Stimulated activated naive CD8-positive, alpha-beta T cell treated with anti-CD3 and anti-CD28 coated beads, Interleukin-15, amount 100 ng/mL, for 72 hours (primary cell): ENCODE results near the gene MROH7.
"Not testable (repeated sequence)": the region's sequence is repeated elsewhere in the genome, so short reads cannot be mapped to it uniquely, and the experiment has no call there.

ENCODE experiments used
- ATAC-seq: fragments of 150-1000 bp; cut with Tn5 transposase; 2 replicates; pipeline ENCODE4 v1.10.0; 2021; ENCODE audit warnings: mild to moderate bottlenecking, moderate library complexity
- DNase-seq, 2 donors: peaks; one replicate each; pipeline ENCODE4 v3.0.0; 2021 to 2022
- H3K27ac Mint-ChIP-seq, 2 donors: one replicate each; pipeline ENCODE4 v1.8.0; 2022; ENCODE audit warnings: mild to moderate bottlenecking in 2 of 2, mixed read lengths in 2 of 2, moderate library complexity in 2 of 2
- H3K27me3 Mint-ChIP-seq: one replicate; pipeline ENCODE4 v1.8.0; 2022; ENCODE audit warnings: mixed read lengths
- H3K4me1 Mint-ChIP-seq: one replicate; pipeline ENCODE4 v1.8.0; 2022; ENCODE audit warnings: mild to moderate bottlenecking, mixed read lengths
- H3K4me3 Mint-ChIP-seq, 2 donors: one replicate each; pipeline ENCODE4 v1.8.0; 2022; ENCODE audit warnings: mild to moderate bottlenecking in 2 of 2, mixed read lengths in 2 of 2, moderate library complexity in 1 of 2
- H3K9me3 Mint-ChIP-seq, 2 donors: one replicate each; pipeline ENCODE4 v1.8.0; 2022; ENCODE audit warnings: mixed read lengths in 2 of 2

The MROH7 gene

GRCh38 chr1:54624466-54625464, 16.8 kb upstream of the MROH7 start:
- no peak for DNase-seq
- ATAC-seq = no peak
- no peaks in the 10 kb centered on the region for H3K27me3 Mint-ChIP-seq
- no peaks in the 10 kb centered on the region for H3K4me1 Mint-ChIP-seq
- H3K27ac Mint-ChIP-seq = no peak overlapping the region
- H3K4me3 Mint-ChIP-seq = no peak overlapping the region
- no peaks in the 10 kb centered on the region for H3K9me3 Mint-ChIP-seq

- H3K27ac Mint-ChIP-seq = peak overlapping the region in 1 of 2 donors; percentile 9
These were observed 14.4 kb upstream of the MROH7 start for GRCh38 chr1:54627196-54627595.

GRCh38 chr1:54635804-54636203, 5.8 kb upstream of the MROH7 start:
- not testable (repeated sequence) for H3K27ac Mint-ChIP-seq, H3K4me1 Mint-ChIP-seq, DNase-seq, ATAC-seq, H3K4me3 Mint-ChIP-seq, H3K9me3 Mint-ChIP-seq
- peaks cover 12% of the 10 kb centered on the region for H3K27me3 Mint-ChIP-seq

More at GRCh38 chr1:54627196-54627595, 14.4 kb upstream of the MROH7 start:
- no peaks in the 10 kb centered on the region for H3K4me1 Mint-ChIP-seq
- ATAC-seq (no peak), DNase-seq (no peak)
- H3K4me3 Mint-ChIP-seq = no peak overlapping the region
- peaks cover 12% of the 10 kb centered on the region for H3K27me3 Mint-ChIP-seq
- H3K9me3 Mint-ChIP-seq = no peaks in the 10 kb centered on the region

- H3K4me1 Mint-ChIP-seq, ATAC-seq, H3K27me3 Mint-ChIP-seq, H3K4me3 Mint-ChIP-seq, DNase-seq, H3K9me3 Mint-ChIP-seq, H3K27ac Mint-ChIP-seq: not testable (repeated sequence)
These were observed 4.8 kb upstream of the MROH7 start for GRCh38 chr1:54636461-54637446.

- DNase-seq (no peak), ATAC-seq (no peak)
- Mint-ChIP-seq H3K27ac (no peak overlapping the region), H3K4me3 (no peak overlapping the region), H3K4me1 (no peaks in the 10 kb centered on the region), H3K9me3 (peaks cover 8 to 9% of the 10 kb centered on the region in 2 donors), H3K27me3 (no peaks in the 10 kb centered on the region)
These were observed 1.2 kb upstream of the MROH7 start for GRCh38 chr1:54640361-54640760.

GRCh38 chr1:54643736-54644135, 2.1 kb downstream of the MROH7 start:
- ATAC-seq = no peak
- no peak for DNase-seq

GRCh38 chr1:54645806-54646676, 4.5 kb downstream of the MROH7 start:
- peaks cover 8 to 9% of the 10 kb centered on the region in 2 donors for H3K9me3 Mint-ChIP-seq
- H3K4me3 Mint-ChIP-seq = no peak overlapping the region
- no peaks in the 10 kb centered on the region for H3K4me1 Mint-ChIP-seq
- peaks cover 9% of the 10 kb centered on the region for H3K27me3 Mint-ChIP-seq
- no peak for ATAC-seq
- no peak overlapping the region for H3K27ac Mint-ChIP-seq
- DNase-seq = no peak

More at GRCh38 chr1:54643736-54644135, 2.1 kb downstream of the MROH7 start:
- H3K4me3 Mint-ChIP-seq = no peak overlapping the region
- H3K27ac Mint-ChIP-seq = no peak overlapping the region
- H3K4me1 Mint-ChIP-seq = no peaks in the 10 kb centered on the region
- peaks cover under 1% of the 10 kb centered on the region for H3K27me3 Mint-ChIP-seq
- peaks cover 8 to 9% of the 10 kb centered on the region in 2 donors for H3K9me3 Mint-ChIP-seq

GRCh38 chr1:54649130-54649898, 7.7 kb downstream of the MROH7 start:
- Mint-ChIP-seq H3K9me3 (no peaks in the 10 kb centered on the region), H3K4me1 (no peaks in the 10 kb centered on the region), H3K27ac (no peak overlapping the region), H3K4me3 (no peak overlapping the region), H3K27me3 (peaks cover 9% of the 10 kb centered on the region)
- ATAC-seq (no peak), DNase-seq (no peak)

GRCh38 chr1:54649921-54650320, 8.3 kb downstream of the MROH7 start:
- Mint-ChIP-seq H3K27ac (no peak overlapping the region), H3K4me3 (no peak overlapping the region), H3K27me3 (peaks cover 9% of the 10 kb centered on the region), H3K4me1 (no peaks in the 10 kb centered on the region), H3K9me3 (no peaks in the 10 kb centered on the region)
- ATAC-seq (no peak), DNase-seq (no peak)

GRCh38 chr1:54650417-54650816, 8.8 kb downstream of the MROH7 start:
- no peaks in the 10 kb centered on the region for H3K4me1 Mint-ChIP-seq
- ATAC-seq = no peak
- H3K27ac Mint-ChIP-seq = no peak overlapping the region
- no peak overlapping the region for H3K4me3 Mint-ChIP-seq
- DNase-seq = no peak
- no peaks in the 10 kb centered on the region for H3K9me3 Mint-ChIP-seq
- peaks cover 9% of the 10 kb centered on the region for H3K27me3 Mint-ChIP-seq

GRCh38 chr1:54651608-54652007, 10.0 kb downstream of the MROH7 start:
- Mint-ChIP-seq H3K4me1 (no peaks in the 10 kb centered on the region), H3K9me3 (no peaks in the 10 kb centered on the region), H3K27ac (no peak overlapping the region), H3K27me3 (peaks cover 9% of the 10 kb centered on the region), H3K4me3 (no peak overlapping the region)
- ATAC-seq (no peak), DNase-seq (no peak)

GRCh38 chr1:54652168-54652567, 10.6 kb downstream of the MROH7 start:
- no peaks in the 10 kb centered on the region for H3K4me1 Mint-ChIP-seq
- H3K4me3 Mint-ChIP-seq = no peak overlapping the region
- ATAC-seq (no peak), DNase-seq (no peak)
- H3K27ac Mint-ChIP-seq = no peak overlapping the region
- H3K27me3 Mint-ChIP-seq = peaks cover 9% of the 10 kb centered on the region
- H3K9me3 Mint-ChIP-seq = no peaks in the 10 kb centered on the region

- Mint-ChIP-seq H3K27me3 (peaks cover 9% of the 10 kb centered on the region), H3K4me1 (no peaks in the 10 kb centered on the region), H3K9me3 (peaks cover 3 to 5% of the 10 kb centered on the region in 2 donors), H3K4me3 (no peak overlapping the region), H3K27ac (no peak overlapping the region)
- no peak for DNase-seq
- ATAC-seq = no peak
These were observed 11.4 kb downstream of the MROH7 start for GRCh38 chr1:54653036-54653435.

- no peaks in the 10 kb centered on the region for H3K27me3 Mint-ChIP-seq
- no peak for ATAC-seq
- peaks cover 5 to 11% of the 10 kb centered on the region in 2 donors for H3K9me3 Mint-ChIP-seq
- no peak overlapping the region for H3K27ac Mint-ChIP-seq
- DNase-seq = no peak
- no peaks in the 10 kb centered on the region for H3K4me1 Mint-ChIP-seq
- no peak overlapping the region for H3K4me3 Mint-ChIP-seq
These were observed 16.8 kb downstream of the MROH7 start for GRCh38 chr1:54658164-54658913.
